HEK293T (cell line): ENCODE data around the gene MAIP1.

Experiments used
- CTCF ChIA-PET: fragments of 350-600 bp; formaldehyde crosslinking; extraction: SDS; loops from one replicate; lab custom pipeline; 2021; ENCODE audit warnings: antibody characterized with exemption, inconsistent platforms; lab: Yijun Ruan, JAX
- POLR2A ChIA-PET: fragments of 350-600 bp; formaldehyde crosslinking; extraction: SDS; loops from one replicate; lab custom pipeline; 2020; ENCODE audit warnings: antibody characterized with exemption, inconsistent platforms; lab: Yijun Ruan, JAX
- DNase-seq: peaks from one replicate; pipeline ENCODE4 v3.0.0; 2012; ENCODE audit warnings: mixed read lengths; ENCODE audit errors: extremely low spot score
- ARNT ChIP-seq: fragments of 450-650 bp; IDR thresholded peaks from 2 replicates; pipeline ENCODE4 v1.6.1; 2017; ENCODE audit warnings: mild to moderate bottlenecking
- BHLHE40 ChIP-seq: fragments of 450-650 bp; IDR thresholded peaks from 2 replicates; pipeline ENCODE4 v1.6.1; 2016; ENCODE audit warnings: mild to moderate bottlenecking, moderate library complexity, borderline replicate concordance
- CTBP1 ChIP-seq: fragments of 450-650 bp; IDR thresholded peaks from 2 replicates; pipeline ENCODE4 v1.6.1; 2016; ENCODE audit warnings: borderline replicate concordance
- ELF4 ChIP-seq: fragments of 450-650 bp; IDR thresholded peaks from 2 replicates; pipeline ENCODE4 v1.6.1; 2017; ENCODE audit warnings: antibody characterized with exemption
- FOXA1 ChIP-seq: fragments of 450-650 bp; IDR thresholded peaks from 2 replicates; pipeline ENCODE4 v1.6.1; 2016; ENCODE audit warnings: mild to moderate bottlenecking
- FOXK2 ChIP-seq: fragments of 450-650 bp; IDR thresholded peaks from 2 replicates; pipeline ENCODE4 v1.6.1; 2016; ENCODE audit warnings: mild to moderate bottlenecking
- FOXM1 ChIP-seq: fragments of 450-650 bp; IDR thresholded peaks from 2 replicates; pipeline ENCODE4 v1.6.1; 2017; ENCODE audit warnings: mild to moderate bottlenecking, borderline replicate concordance
- HDGF ChIP-seq: fragments of 450-650 bp; IDR thresholded peaks from 2 replicates; pipeline ENCODE4 v1.6.1; 2017; ENCODE audit warnings: antibody characterized with exemption, borderline replicate concordance
- L3MBTL2 ChIP-seq: fragments of 450-650 bp; conservative IDR thresholded peaks from 2 replicates; pipeline ENCODE4 v1.6.1; 2016; ENCODE audit warnings: mild to moderate bottlenecking
- LEF1 ChIP-seq: fragments of 450-650 bp; IDR thresholded peaks from 2 replicates; pipeline ENCODE4 v1.6.1; 2017; ENCODE audit warnings: mild to moderate bottlenecking, borderline replicate concordance
- NFRKB ChIP-seq: fragments of 450-650 bp; IDR thresholded peaks from 2 replicates; pipeline ENCODE4 v1.6.1; 2016; ENCODE audit warnings: mild to moderate bottlenecking, moderate library complexity
- PKNOX1 ChIP-seq: fragments of 450-650 bp; IDR thresholded peaks from 2 replicates; pipeline ENCODE4 v1.6.1; 2016
- SP1 ChIP-seq: fragments of 450-650 bp; IDR thresholded peaks from 2 replicates; pipeline ENCODE4 v1.6.1; 2017
- SUZ12 ChIP-seq: fragments of 450-650 bp; IDR thresholded peaks from 2 replicates; pipeline ENCODE4 v1.6.1; 2016; ENCODE audit warnings: mild to moderate bottlenecking
- TARDBP ChIP-seq: fragments of 450-650 bp; IDR thresholded peaks from 2 replicates; pipeline ENCODE4 v1.6.1; 2016
- ZNF384 ChIP-seq: fragments of 450-650 bp; IDR thresholded peaks from 2 replicates; pipeline ENCODE4 v1.6.1; 2016

MAIP1 gene

GRCh38 chr2:199984159-199984558 lies 28.8 kb downstream of the MAIP1 start:
- POLR2A ChIA-PET: no interaction called here
- CTCF ChIA-PET: interaction anchor here (0.6 to 2.0 kb wide), 3 partner anchors 11 to 497 kb away, joined by 3 to 5 read pairs (median 4); no protein-coding TSS in a partner anchor
- DNase-seq: no peak
- TF ChIP-seq FOXM1 (no peak), ZNF384 (no peak), SUZ12 (no peak), FOXA1 (no peak), ARNT (no peak), ELF4 (no peak), SP1 (no peak), LEF1 (no peak), L3MBTL2 (no peak), CTBP1 (no peak), FOXK2 (no peak), PKNOX1 (no peak), NFRKB (no peak), TARDBP (no peak), HDGF (no peak), BHLHE40 (no peak)

GRCh38 chr2:199984755-199985154 lies 29.4 kb downstream of the MAIP1 start:
- ChIA-PET CTCF (interaction anchor here (0.6 to 2.0 kb wide), 3 partner anchors 12 to 497 kb away, joined by 3 to 5 read pairs (median 4); no protein-coding TSS in a partner anchor), POLR2A (interaction anchor here (0.8 kb wide), 1 partner anchor 151 kb away, joined by 3 read pairs; no protein-coding TSS in a partner anchor)
- no peak for DNase-seq
- TF ChIP-seq HDGF (no peak), ELF4 (no peak), LEF1 (no peak), SP1 (no peak), NFRKB (no peak), L3MBTL2 (no peak), PKNOX1 (no peak), TARDBP (no peak), CTBP1 (no peak), ARNT (no peak), FOXA1 (no peak), SUZ12 (no peak), FOXK2 (no peak), ZNF384 (no peak), FOXM1 (no peak), BHLHE40 (no peak)

GRCh38 chr2:199985625-199986207 lies 30.3 kb downstream of the MAIP1 start:
- peak; percentile 60 for DNase-seq
- ChIA-PET CTCF (interaction anchor here (0.7 to 2.0 kb wide), 6 partner anchors 195 to 727 kb away, joined by 3 to 5 read pairs (median 4); no protein-coding TSS in a partner anchor), POLR2A (no interaction called here)
- TF ChIP-seq SUZ12 (no peak), BHLHE40 (no peak), PKNOX1 (no peak), HDGF (no peak), ELF4 (no peak), CTBP1 (no peak), NFRKB (no peak), ZNF384 (no peak), ARNT (no peak), FOXA1 (no peak), FOXM1 (no peak), LEF1 (no peak), TARDBP (no peak), L3MBTL2 (no peak), SP1 (no peak), FOXK2 (no peak)

- CTCF ChIA-PET: no interaction called here
- POLR2A ChIA-PET: no interaction called here
- no peak for TF ChIP-seq FOXK2
- TF ChIP-seq CTBP1: no peak
- no peak for TF ChIP-seq NFRKB
- no peak for TF ChIP-seq FOXM1
- no peak for DNase-seq
Observed at GRCh38 chr2:199987586-199987985, 32.2 kb downstream of the MAIP1 start.

- DNase-seq: no peak
- CTCF ChIA-PET: no interaction called here
- TF ChIP-seq ZNF384: no peak
- TF ChIP-seq SP1: no peak
- no peak for TF ChIP-seq FOXA1
- TF ChIP-seq NFRKB: no peak
- no peak for TF ChIP-seq ARNT
- POLR2A ChIA-PET: no interaction called here
Observed at GRCh38 chr2:199988151-199988550, 32.8 kb downstream of the MAIP1 start.

GRCh38 chr2:199989822-199990221 lies 34.4 kb downstream of the MAIP1 start:
- no peak for TF ChIP-seq SP1
- no peak for TF ChIP-seq ZNF384
- TF ChIP-seq SUZ12: no peak
- no peak for TF ChIP-seq LEF1
- no peak for TF ChIP-seq NFRKB
- TF ChIP-seq FOXM1: no peak
- TF ChIP-seq ELF4: no peak
- no peak for TF ChIP-seq FOXA1
- ChIA-PET CTCF (no interaction called here), POLR2A (no interaction called here)
- no peak for DNase-seq
